HepG2 (cell line): ENCODE data around the gene NEDD4. TPM values are rescaled to one million over a fixed set of nuclear protein-coding genes. Genes with fewer than 3 reads are reported as not detected.

ENCODE experiments used
- ATAC-seq: fragments of 200-7000 bp; cut with Tn5 transposase; 3 replicates; pipeline ENCODE4 v1.9.1; 2020; ENCODE audit warnings: mild to moderate bottlenecking, moderate library complexity
- BruUV-seq: library from RNA; stranded (reverse); fragments of 400-500 nt; replicated peaks from 2 replicates; lab custom pipeline; 2021; lab: Mats Ljungman, UMichigan
- CTCF ChIA-PET: fragments of 300-600 bp; formaldehyde crosslinking; extraction: SDS; loops from one replicate; lab custom pipeline; 2021; ENCODE audit warnings: low total read pairs, inconsistent platforms, low intra/inter-chr PET ratio; lab: Yijun Ruan, JAX
- POLR2A ChIA-PET: fragments of 350-600 bp; sonication (Branson Sonifier 250); formaldehyde crosslinking; loops from one replicate; lab custom pipeline; 2020; ENCODE audit warnings: antibody characterized with exemption, inconsistent platforms; lab: Yijun Ruan, JAX
- DNase-seq: peaks from one replicate; pipeline ENCODE4 v3.0.0-alpha.2; 2015; ENCODE audit warnings: low spot score
- FAIRE-seq: peaks from 3 replicates; lab custom pipeline; 2011; peaks lifted over from hg19 to GRCh38; lab: Jason Lieb, UNC
- H2AFZ ChIP-seq: one replicate; pipeline ENCODE4 v1.6.1; 2011; ENCODE audit warnings: low read length, inconsistent platforms
- H3K27ac ChIP-seq: fragments of 300-600 bp; 3 replicates; pipeline ENCODE4 v1.8.0; 2011; ENCODE audit warnings: mixed run types, mild to moderate bottlenecking, mixed read lengths, low read length, inconsistent platforms; ENCODE audit not compliant: insufficient read depth; ENCODE audit errors: extremely low read length
- H3K27me3 ChIP-seq, 2 experiments: fragments of 200-600 bp in 1 of 2; 2 replicates in 1 of 2; 3 replicates in 1 of 2; pipeline versions ENCODE4 v1.6.0 to v1.8.0; 2011; ENCODE audit warnings: low read length in 2 of 2, mild to moderate bottlenecking in 2 of 2, moderate library complexity in 2 of 2, inconsistent platforms in 1 of 2; ENCODE audit not compliant: insufficient read depth in 2 of 2, control insufficient read depth in 1 of 2
- H3K36me3 ChIP-seq, 2 experiments: fragments of 200-600 bp in 1 of 2; replicated peaks in 1 of 2; 2 replicates in 1 of 2; 3 replicates in 1 of 2; pipeline versions ENCODE4 v1.5.1 to v1.8.0; 2011; ENCODE audit warnings: low read length in 2 of 2, inconsistent platforms in 1 of 2; ENCODE audit not compliant: insufficient read depth in 2 of 2, control insufficient read depth in 1 of 2
- H3K4me1 ChIP-seq: 2 replicates; pipeline ENCODE4 v1.5.1; 2012; ENCODE audit warnings: low read length, inconsistent platforms; ENCODE audit not compliant: insufficient read depth
- H3K4me2 ChIP-seq: 2 replicates; pipeline ENCODE4 v1.6.0; 2011; ENCODE audit warnings: low read depth, low read length, inconsistent platforms
- H3K4me3 ChIP-seq, 3 experiments: fragments of 200-600 bp in 1 of 3; sonication (generic), shearing (Covaris generic) in 1 of 3; replicated peaks in 1 of 3; 2 replicates each; pipeline ENCODE4 v1.5.1; 2011 to 2016; ENCODE audit warnings: low read length in 3 of 3, inconsistent platforms in 2 of 3, low read depth in 2 of 3, mild to moderate bottlenecking in 2 of 3, control low read depth in 1 of 3, mixed read lengths in 1 of 3; ENCODE audit not compliant: insufficient read depth in 1 of 3
- H3K79me2 ChIP-seq: one replicate; pipeline ENCODE4 v1.6.1; 2011; ENCODE audit warnings: low read length, inconsistent platforms; ENCODE audit not compliant: insufficient read depth
- H3K9ac ChIP-seq: 2 replicates; pipeline ENCODE4 v1.6.0; 2011; ENCODE audit warnings: mild to moderate bottlenecking, low read depth, low read length, inconsistent platforms; ENCODE audit not compliant: insufficient read depth
- H3K9me3 ChIP-seq: 2 replicates; pipeline ENCODE4 v1.5.1; 2012; ENCODE audit warnings: mild to moderate bottlenecking, low read length
- H4K20me1 ChIP-seq: 2 replicates; pipeline ENCODE4 v1.6.0; 2011; ENCODE audit warnings: inconsistent platforms, mild to moderate bottlenecking, low read length, moderate library complexity; ENCODE audit not compliant: insufficient read depth
- JDP2 ChIP-seq: sonication (generic); formaldehyde crosslinking; IDR thresholded peaks from 2 replicates; pipeline ENCODE4 v1.8.1; 2022; ENCODE audit warnings: missing genetic modification reagents, borderline replicate concordance
- KDM5A ChIP-seq: fragments of 200-600 bp; sonication (generic); IDR thresholded peaks from 2 replicates; pipeline ENCODE4 v1.7.0; 2018; ENCODE audit warnings: antibody characterized with exemption, mild to moderate bottlenecking, low read length, borderline replicate concordance
- MEIS1 ChIP-seq: sonication (generic); formaldehyde crosslinking; IDR thresholded peaks from 2 replicates; pipeline ENCODE4 v1.9.0; 2021; ENCODE audit warnings: mild to moderate bottlenecking, missing genetic modification reagents, moderate library complexity, borderline replicate concordance
- MYNN ChIP-seq: sonication (generic); formaldehyde crosslinking; IDR thresholded peaks from 2 replicates; pipeline ENCODE4 v1.4.0; 2020; ENCODE audit warnings: mild to moderate bottlenecking, low read depth, missing genetic modification reagents
- NPAS2 ChIP-seq: sonication (generic); formaldehyde crosslinking; IDR thresholded peaks from 2 replicates; pipeline ENCODE4 v1.8.0; 2022; ENCODE audit warnings: mild to moderate bottlenecking, missing genetic modification reagents, borderline replicate concordance
- RFX3 ChIP-seq: IDR thresholded peaks from 2 replicates; pipeline ENCODE4 v1.6.1; 2016; ENCODE audit warnings: missing biosample characterization, missing genetic modification reagents
- ZBTB7A ChIP-seq: sonication (generic); formaldehyde crosslinking; IDR thresholded peaks from 2 replicates; pipeline ENCODE4 v1.8.0; 2022; ENCODE audit warnings: mild to moderate bottlenecking, missing genetic modification reagents
- ZNF274 ChIP-seq: sonication (generic); formaldehyde crosslinking; IDR thresholded peaks from 2 replicates; pipeline ENCODE4 v1.5.1; 2020; ENCODE audit warnings: mild to moderate bottlenecking, missing genetic modification reagents
- ZNF30 ChIP-seq: sonication (generic); formaldehyde crosslinking; IDR thresholded peaks from 2 replicates; pipeline ENCODE4 v1.5.0; 2020; ENCODE audit warnings: mild to moderate bottlenecking, missing genetic modification reagents
- ZNF432 ChIP-seq: sonication (generic); formaldehyde crosslinking; IDR thresholded peaks from 2 replicates; pipeline ENCODE4 v1.5.0; 2020; ENCODE audit warnings: missing genetic modification reagents, mild to moderate bottlenecking, borderline replicate concordance
- WGBS: methylation state at CpG from one replicate; pipeline ENCODE4 v1.1.6; 2017; ENCODE audit warnings: low lambda C conversion rate; 5-methylcytosine and 5-hydroxymethylcytosine counted together
- in situ Hi-C: cut with HindIII; loops from 2 replicates; pipeline ENCODE4 v1.10.0; 2017; ENCODE audit warnings: low pct_unique_long_range_greater_than_20kb; ENCODE audit not compliant: extremely low pct_ligation_motif_present
- intact Hi-C: fragments of 100-400 bp; cut with micrococcal nuclease; formaldehyde crosslinking; loops from one replicate; pipeline ENCODE4 v1.10.0; 2022; ENCODE audit not compliant: unreplicated experiment
- polyA plus RNA-seq, 8 experiments: library from polyadenylated mRNA; depleted of rRNA in 3 of 8; stranded (reverse) in 7 of 8; unstranded in 1 of 8; fragments of >200 nt; fragmentation: Illumina TruSeq in 4 of 8; extraction: Trizol in 4 of 8; gene quantifications; 2 replicates each; pipeline versions ENCODE4 v1.2.1 to v1.2.3, GENCODE V29; 2011 to 2016; ENCODE audit warnings: low read depth in 4 of 8, missing spikeins in 1 of 8, mixed read lengths in 1 of 8; ENCODE audit not compliant: insufficient read depth in 1 of 8
- total RNA-seq, 5 experiments: library from RNA; depleted of rRNA; stranded (reverse); fragments of >200 nt; fragmentation: Illumina TruSeq; extraction: Trizol; gene quantifications; 2 replicates each; pipeline ENCODE4 v1.2.3, GENCODE V29; 2016; ENCODE audit warnings: low read depth in 1 of 5
- TF ChIP-seq, protein P1 (sequence below): IDR thresholded peaks from 2 replicates; pipeline ENCODE4 v1.6.1; 2016; ENCODE audit warnings: low read depth, borderline replicate concordance
- TF ChIP-seq, protein P2 (sequence below), 2 experiments: fragments of 450-650 bp in 1 of 2; sonication (generic) in 1 of 2; formaldehyde crosslinking; IDR thresholded peaks; 2 replicates each; pipeline versions ENCODE4 v1.5.0 to v1.8.0; 2020 to 2022; ENCODE audit warnings: mild to moderate bottlenecking in 1 of 2, missing genetic modification reagents in 1 of 2
- TF ChIP-seq, protein P3 (sequence below): sonication (generic); formaldehyde crosslinking; IDR thresholded peaks from 2 replicates; pipeline ENCODE4 v1.4.0; 2020; ENCODE audit warnings: low read depth, mild to moderate bottlenecking, missing genetic modification reagents
- TF ChIP-seq, protein P4 (sequence below): IDR thresholded peaks from 2 replicates; pipeline ENCODE4 v1.6.1; 2016; ENCODE audit warnings: mild to moderate bottlenecking
- TF ChIP-seq, protein P5 (sequence below): sonication (generic); formaldehyde crosslinking; IDR thresholded peaks from 2 replicates; pipeline ENCODE4 v1.5.0; 2020; ENCODE audit warnings: missing genetic modification reagents

NEDD4 gene
- total and polyA plus RNA-seq, 2 of the 13 experiments (the other 11 are each of a cell fraction or from before 2014, with no cell fraction given), result 10.4 to 13.0 TPM

DNA sequence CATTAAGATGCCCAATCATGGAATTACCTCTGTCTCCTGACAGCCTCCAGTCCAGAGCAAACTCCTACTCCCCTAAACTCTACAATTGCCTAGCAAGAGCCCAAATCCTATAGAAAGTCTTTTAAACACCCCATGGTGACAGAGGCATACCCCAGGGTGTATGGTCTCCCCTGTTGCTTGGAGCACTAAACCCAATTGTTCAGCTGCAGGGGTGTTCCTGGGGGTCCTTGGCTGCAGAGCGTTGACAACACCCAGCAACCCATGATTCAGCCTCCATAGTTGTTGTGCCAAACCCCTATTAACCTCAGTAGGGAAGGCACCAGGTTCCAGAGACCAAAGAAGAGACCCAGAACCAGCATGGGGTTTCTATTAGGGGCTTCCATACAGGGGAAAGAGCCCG lies 41.8 kb upstream of the NEDD4 start:
- TF ChIP-seq MEIS1, result no peak
- TF ChIP-seq ZNF30 (CRISPR knock-in tag), result no peak
- TF ChIP-seq, protein P1, sequence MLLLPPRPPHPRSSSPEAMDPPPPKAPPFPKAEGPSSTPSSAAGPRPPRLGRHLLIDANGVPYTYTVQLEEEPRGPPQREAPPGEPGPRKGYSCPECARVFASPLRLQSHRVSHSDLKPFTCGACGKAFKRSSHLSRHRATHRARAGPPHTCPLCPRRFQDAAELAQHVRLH (CRISPR knock-in tag), result no peak
- no peak for TF ChIP-seq MYNN (CRISPR knock-in tag)
- TF ChIP-seq, protein P2, sequence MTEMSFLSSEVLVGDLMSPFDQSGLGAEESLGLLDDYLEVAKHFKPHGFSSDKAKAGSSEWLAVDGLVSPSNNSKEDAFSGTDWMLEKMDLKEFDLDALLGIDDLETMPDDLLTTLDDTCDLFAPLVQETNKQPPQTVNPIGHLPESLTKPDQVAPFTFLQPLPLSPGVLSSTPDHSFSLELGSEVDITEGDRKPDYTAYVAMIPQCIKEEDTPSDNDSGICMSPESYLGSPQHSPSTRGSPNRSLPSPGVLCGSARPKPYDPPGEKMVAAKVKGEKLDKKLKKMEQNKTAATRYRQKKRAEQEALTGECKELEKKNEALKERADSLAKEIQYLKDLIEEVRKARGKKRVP (CRISPR knock-in tag; IDR thresholded peaks at IDR 0.05), result no peak
- no peak for TF ChIP-seq RFX3 (CRISPR knock-in tag)
- no peak for TF ChIP-seq ZNF432 (CRISPR knock-in tag)
- TF ChIP-seq, protein P3, sequence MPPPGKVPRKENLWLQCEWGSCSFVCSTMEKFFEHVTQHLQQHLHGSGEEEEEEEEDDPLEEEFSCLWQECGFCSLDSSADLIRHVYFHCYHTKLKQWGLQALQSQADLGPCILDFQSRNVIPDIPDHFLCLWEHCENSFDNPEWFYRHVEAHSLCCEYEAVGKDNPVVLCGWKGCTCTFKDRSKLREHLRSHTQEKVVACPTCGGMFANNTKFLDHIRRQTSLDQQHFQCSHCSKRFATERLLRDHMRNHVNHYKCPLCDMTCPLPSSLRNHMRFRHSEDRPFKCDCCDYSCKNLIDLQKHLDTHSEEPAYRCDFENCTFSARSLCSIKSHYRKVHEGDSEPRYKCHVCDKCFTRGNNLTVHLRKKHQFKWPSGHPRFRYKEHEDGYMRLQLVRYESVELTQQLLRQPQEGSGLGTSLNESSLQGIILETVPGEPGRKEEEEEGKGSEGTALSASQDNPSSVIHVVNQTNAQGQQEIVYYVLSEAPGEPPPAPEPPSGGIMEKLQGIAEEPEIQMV (CRISPR knock-in tag), result no peak
- no peak for TF ChIP-seq JDP2
- TF ChIP-seq ZBTB7A (CRISPR knock-in tag), result no peak
- TF ChIP-seq, protein P4, sequence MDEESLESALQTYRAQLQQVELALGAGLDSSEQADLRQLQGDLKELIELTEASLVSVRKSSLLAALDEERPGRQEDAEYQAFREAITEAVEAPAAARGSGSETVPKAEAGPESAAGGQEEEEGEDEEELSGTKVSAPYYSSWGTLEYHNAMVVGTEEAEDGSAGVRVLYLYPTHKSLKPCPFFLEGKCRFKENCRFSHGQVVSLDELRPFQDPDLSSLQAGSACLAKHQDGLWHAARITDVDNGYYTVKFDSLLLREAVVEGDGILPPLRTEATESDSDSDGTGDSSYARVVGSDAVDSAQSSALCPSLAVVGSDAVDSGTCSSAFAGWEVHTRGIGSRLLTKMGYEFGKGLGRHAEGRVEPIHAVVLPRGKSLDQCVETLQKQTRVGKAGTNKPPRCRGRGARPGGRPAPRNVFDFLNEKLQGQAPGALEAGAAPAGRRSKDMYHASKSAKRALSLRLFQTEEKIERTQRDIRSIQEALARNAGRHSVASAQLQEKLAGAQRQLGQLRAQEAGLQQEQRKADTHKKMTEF (CRISPR knock-in tag), result no peak
- TF ChIP-seq, protein P5, sequence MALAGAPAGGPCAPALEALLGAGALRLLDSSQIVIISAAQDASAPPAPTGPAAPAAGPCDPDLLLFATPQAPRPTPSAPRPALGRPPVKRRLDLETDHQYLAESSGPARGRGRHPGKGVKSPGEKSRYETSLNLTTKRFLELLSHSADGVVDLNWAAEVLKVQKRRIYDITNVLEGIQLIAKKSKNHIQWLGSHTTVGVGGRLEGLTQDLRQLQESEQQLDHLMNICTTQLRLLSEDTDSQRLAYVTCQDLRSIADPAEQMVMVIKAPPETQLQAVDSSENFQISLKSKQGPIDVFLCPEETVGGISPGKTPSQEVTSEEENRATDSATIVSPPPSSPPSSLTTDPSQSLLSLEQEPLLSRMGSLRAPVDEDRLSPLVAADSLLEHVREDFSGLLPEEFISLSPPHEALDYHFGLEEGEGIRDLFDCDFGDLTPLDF, result no peak
- no peak for TF ChIP-seq NPAS2 (CRISPR knock-in tag)
- TF ChIP-seq KDM5A, result no peak
- TF ChIP-seq ZNF274 (CRISPR knock-in tag), result no peak
- FAIRE-seq (no peak), ATAC-seq (no peak), DNase-seq (no peak)
- intact Hi-C loops (no loop called here), in situ Hi-C loops (no loop called here)
- Histone ChIP-seq H2AFZ (no peak overlapping the region), H3K36me3 (no peaks in the 10 kb centered on the region), H3K4me2 (no peak overlapping the region), H3K4me3 (no peak overlapping the region), H3K9ac (no peak overlapping the region), H3K27ac (no peak overlapping the region), H4K20me1 (no peaks in the 10 kb centered on the region), H3K4me1 (peaks cover 24% of the 10 kb centered on the region), H3K79me2 (no peaks in the 10 kb centered on the region), H3K9me3 (no peaks in the 10 kb centered on the region), H3K27me3 (no peaks in the 10 kb centered on the region)
- no TSS peak for BruUV-seq
- WGBS, result 100% methylated on average over 1 of the region's 2 CpGs
- ChIA-PET CTCF (no interaction called here), POLR2A (no interaction called here)
